ENCODE data around the gene SGCA.

- no peak for TF ChIP-seq POLR2AphosphoS5 (IDR thresholded peaks at IDR 0.05; ENCODE audit: low read length)
- no peak for TF ChIP-seq TCF7 (IDR thresholded peaks at IDR 0.05; ENCODE audit: borderline replicate concordance)
- TF ChIP-seq MXI1 (IDR thresholded peaks at IDR 0.05; ENCODE audit: low read depth, low read length): no peak
- no peak for TF ChIP-seq CTCF (IDR thresholded peaks at IDR 0.05 in 2 of 3, conservative IDR thresholded peaks at IDR 0.05 in 1 of 3; ENCODE audit: control insufficient read depth in 2 of 3, extremely low read depth in 1 of 3, insufficient read depth in 1 of 3, low read depth in 3 of 3, low read length in 3 of 3)
Measured at GRCh38 chr17:50183421-50183994, 17.7 kb downstream of the SGCA start.

All from GM12878 (cell line).